SK-N-SH (cell line): ENCODE measurements around the gene MSRB1. TPM values are rescaled to one million over a fixed set of nuclear protein-coding genes. Genes with fewer than 3 reads are reported as not detected.

Source experiments
- CTCF ChIA-PET: fragments of 300-600, 350-600 bp; formaldehyde crosslinking; extraction: SDS; loops from one replicate; lab custom pipeline; 2021; lab: Yijun Ruan, JAX
- POLR2A ChIA-PET: fragments of 350-600 bp; sonication (Branson Sonifier 250); formaldehyde crosslinking; extraction: SDS; loops from one replicate; lab custom pipeline; 2020; ENCODE audit warnings: antibody characterized with exemption, inconsistent platforms; lab: Yijun Ruan, JAX
- DNase-seq: peaks from one replicate; pipeline ENCODE4 v3.0.0; 2012
- H2AFZ ChIP-seq: fragments of 200-600 bp; sonication (generic); 2 replicates; pipeline ENCODE4 v1.8.1; 2016; ENCODE audit warnings: antibody characterized with exemption, mild to moderate bottlenecking, low read depth
- H3F3A ChIP-seq: fragments of 200-600 bp; sonication (generic); replicated peaks from 2 replicates; pipeline ENCODE3; 2016; ENCODE audit warnings: antibody characterized with exemption, mild to moderate bottlenecking; ENCODE audit not compliant: insufficient read depth
- H3K27ac ChIP-seq, 2 experiments: fragments of 200-500 bp in 1 of 2; fragments of 200-600 bp in 1 of 2; sonication (Bioruptor generic) in 1 of 2; sonication (generic), shearing (Covaris generic) in 1 of 2; 2 replicates each; pipeline versions ENCODE4 v1.5.1 to v1.6.1; 2014 to 2016; ENCODE audit warnings: low read depth in 2 of 2, inconsistent platforms in 1 of 2, low read length in 1 of 2, mild to moderate bottlenecking in 1 of 2, mixed read lengths in 1 of 2
- H3K27me3 ChIP-seq: fragments of 200-600 bp; sonication (generic), shearing (Covaris generic); 2 replicates; pipeline ENCODE4 v1.6.1; 2016; ENCODE audit warnings: mixed run types; ENCODE audit not compliant: insufficient read depth
- H3K36me3 ChIP-seq, 2 experiments: fragments of 200-500 bp in 1 of 2; fragments of 200-600 bp in 1 of 2; sonication (Bioruptor generic) in 1 of 2; sonication (generic) in 1 of 2; replicated peaks in 1 of 2; 2 replicates each; pipeline versions ENCODE3 to v1.5.1; 2014 to 2016; ENCODE audit warnings: low read length in 1 of 2, mild to moderate bottlenecking in 1 of 2; ENCODE audit not compliant: insufficient read depth in 2 of 2, control insufficient read depth in 1 of 2
- H3K4me1 ChIP-seq, 2 experiments: fragments of 200-500 bp in 1 of 2; fragments of 200-600 bp in 1 of 2; sonication (Bioruptor generic) in 1 of 2; sonication (generic), shearing (Covaris generic) in 1 of 2; 2 replicates each; pipeline versions ENCODE4 v1.5.1 to v1.6.1; 2014 to 2016; ENCODE audit warnings: low read depth in 1 of 2, low read length in 1 of 2, mixed run types in 1 of 2; ENCODE audit not compliant: insufficient read depth in 2 of 2, control insufficient read depth in 1 of 2
- H3K4me2 ChIP-seq: fragments of 200-600 bp; sonication (generic), shearing (Covaris generic); 2 replicates; pipeline ENCODE4 v1.6.1; 2017; ENCODE audit warnings: mixed run types
- H3K4me3 ChIP-seq, 2 experiments: fragments of 200-500 bp in 1 of 2; fragments of 200-600 bp in 1 of 2; sonication (Bioruptor generic) in 1 of 2; sonication (generic), shearing (Covaris generic) in 1 of 2; 2 replicates each; pipeline versions ENCODE4 v1.5.1 to v1.8.1; 2014 to 2016; ENCODE audit warnings: low read depth in 2 of 2, inconsistent platforms in 1 of 2, low read length in 1 of 2, mild to moderate bottlenecking in 1 of 2, mixed read lengths in 1 of 2, moderate library complexity in 1 of 2
- H3K79me2 ChIP-seq: fragments of 200-600 bp; sonication (generic); 2 replicates; pipeline ENCODE4 v1.8.1; 2017; ENCODE audit warnings: mild to moderate bottlenecking; ENCODE audit not compliant: insufficient read depth
- H3K9ac ChIP-seq: fragments of 200-600 bp; sonication (generic); 2 replicates; pipeline ENCODE4 v1.6.1; 2017; ENCODE audit warnings: mixed run types
- H3K9me2 ChIP-seq: fragments of 200-600 bp; sonication (generic); 2 replicates; pipeline ENCODE4 v1.6.1; 2017; ENCODE audit warnings: mixed run types
- H3K9me3 ChIP-seq: fragments of 200-600 bp; sonication (generic); 2 replicates; pipeline ENCODE4 v1.6.1; 2017; ENCODE audit warnings: mixed run types, mild to moderate bottlenecking, moderate library complexity
- H4K20me1 ChIP-seq: fragments of 200-600 bp; sonication (generic); 2 replicates; pipeline ENCODE4 v1.6.1; 2017; ENCODE audit warnings: mild to moderate bottlenecking, mixed run types; ENCODE audit not compliant: insufficient read depth
- CTCF ChIP-seq: fragments of 200-600 bp; sonication (generic); IDR thresholded peaks from 2 replicates; pipeline ENCODE4 v1.6.1; 2017; ENCODE audit warnings: antibody characterized with exemption, mild to moderate bottlenecking, moderate library complexity
- EP300 ChIP-seq, 2 experiments: IDR thresholded peaks; 2 replicates each; pipeline versions ENCODE4 v1.4.0 to v1.6.1; 2012; ENCODE audit warnings: borderline replicate concordance in 1 of 2, low read depth in 1 of 2, low read length in 1 of 2
- FOSL2 ChIP-seq: IDR thresholded peaks from 2 replicates; pipeline ENCODE4 v1.4.0; 2012; ENCODE audit warnings: low read depth, mild to moderate bottlenecking, moderate library complexity, borderline replicate concordance
- FOXJ3 ChIP-seq: sonication (generic); formaldehyde crosslinking; IDR thresholded peaks from 2 replicates; pipeline ENCODE4 v1.5.1; 2020; ENCODE audit warnings: mild to moderate bottlenecking, missing genetic modification reagents
- FOXM1 ChIP-seq: IDR thresholded peaks from 2 replicates; pipeline ENCODE4 v1.4.0; 2012; ENCODE audit warnings: low read depth, mild to moderate bottlenecking
- GABPA ChIP-seq: IDR thresholded peaks from 2 replicates; pipeline ENCODE4 v1.4.0; 2012; ENCODE audit warnings: low read depth, mild to moderate bottlenecking
- JUND ChIP-seq: IDR thresholded peaks from 2 replicates; pipeline ENCODE4 v1.4.0; 2012
- MXI1 ChIP-seq: IDR thresholded peaks from 2 replicates; pipeline ENCODE4 v1.6.1; 2012; ENCODE audit warnings: mild to moderate bottlenecking, low read depth, low read length, improper control_type of control experiment
- NFIC ChIP-seq: IDR thresholded peaks from 2 replicates; pipeline ENCODE4 v1.4.0; 2012; ENCODE audit warnings: borderline replicate concordance
- POLR2AphosphoS5 ChIP-seq: IDR thresholded peaks from 2 replicates; pipeline ENCODE4 v1.6.1; 2012; ENCODE audit warnings: low read depth, low read length
- RCOR1 ChIP-seq: fragments of 150-350 bp; IDR thresholded peaks from 2 replicates; pipeline ENCODE4 v1.6.1; 2017; ENCODE audit warnings: antibody characterized with exemption, low read length
- RFX5 ChIP-seq: IDR thresholded peaks from 2 replicates; pipeline ENCODE4 v1.6.1; 2012; ENCODE audit warnings: mild to moderate bottlenecking, improper control_type of control experiment, low read length
- RXRA ChIP-seq: IDR thresholded peaks from 2 replicates; pipeline ENCODE4 v1.4.0; 2012; ENCODE audit warnings: low read depth, mild to moderate bottlenecking, borderline replicate concordance
- SIN3A ChIP-seq: IDR thresholded peaks from 2 replicates; pipeline ENCODE4 v1.6.1; 2012; ENCODE audit warnings: low read depth, mild to moderate bottlenecking, low read length, moderate library complexity, borderline replicate concordance
- TCF12 ChIP-seq: IDR thresholded peaks from 2 replicates; pipeline ENCODE4 v1.4.0; 2012
- USF1 ChIP-seq: IDR thresholded peaks from 2 replicates; pipeline ENCODE4 v1.4.0; 2012; ENCODE audit warnings: low read depth, borderline replicate concordance
- WGBS: methylation state at CpG from one replicate; pipeline ENCODE4 v1.1.6; 2017; ENCODE audit warnings: low lambda C conversion rate; 5-methylcytosine and 5-hydroxymethylcytosine counted together
- polyA plus RNA-seq, 3 experiments: library from polyadenylated mRNA; depleted of rRNA; stranded (reverse); fragments of >200 nt; gene quantifications; 2 replicates each; pipeline ENCODE4 v1.2.3, GENCODE V29; 2012
- TF ChIP-seq, protein P1 (sequence below): IDR thresholded peaks from 2 replicates; pipeline ENCODE4 v1.6.1; 2012; ENCODE audit warnings: mild to moderate bottlenecking, low read depth, low read length, moderate library complexity
- TF ChIP-seq, protein P2 (sequence below): IDR thresholded peaks from 2 replicates; pipeline ENCODE4 v1.4.0; 2012; ENCODE audit warnings: low read depth, borderline replicate concordance
- TF ChIP-seq, protein P3 (sequence below): fragments of 150-350 bp; IDR thresholded peaks from 2 replicates; pipeline ENCODE4 v1.6.1; 2016; ENCODE audit warnings: mild to moderate bottlenecking, low read depth, low read length
- TF ChIP-seq, protein P4 (sequence below): IDR thresholded peaks from 2 replicates; pipeline ENCODE4; 2012

The MSRB1 gene, protein sequence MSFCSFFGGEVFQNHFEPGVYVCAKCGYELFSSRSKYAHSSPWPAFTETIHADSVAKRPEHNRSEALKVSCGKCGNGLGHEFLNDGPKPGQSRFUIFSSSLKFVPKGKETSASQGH
- 30.1 and 31.4 TPM in 2 replicates for polyA plus RNA-seq (2012; rRNA removed)
- polyA plus RNA-seq (2012; cell fraction: cytosol; rRNA removed), result 17.1 and 26.6 TPM in 2 replicates
- 11.1 and 11.7 TPM in 2 replicates for polyA plus RNA-seq (2012; cell fraction: nucleus; rRNA removed)

DNA sequence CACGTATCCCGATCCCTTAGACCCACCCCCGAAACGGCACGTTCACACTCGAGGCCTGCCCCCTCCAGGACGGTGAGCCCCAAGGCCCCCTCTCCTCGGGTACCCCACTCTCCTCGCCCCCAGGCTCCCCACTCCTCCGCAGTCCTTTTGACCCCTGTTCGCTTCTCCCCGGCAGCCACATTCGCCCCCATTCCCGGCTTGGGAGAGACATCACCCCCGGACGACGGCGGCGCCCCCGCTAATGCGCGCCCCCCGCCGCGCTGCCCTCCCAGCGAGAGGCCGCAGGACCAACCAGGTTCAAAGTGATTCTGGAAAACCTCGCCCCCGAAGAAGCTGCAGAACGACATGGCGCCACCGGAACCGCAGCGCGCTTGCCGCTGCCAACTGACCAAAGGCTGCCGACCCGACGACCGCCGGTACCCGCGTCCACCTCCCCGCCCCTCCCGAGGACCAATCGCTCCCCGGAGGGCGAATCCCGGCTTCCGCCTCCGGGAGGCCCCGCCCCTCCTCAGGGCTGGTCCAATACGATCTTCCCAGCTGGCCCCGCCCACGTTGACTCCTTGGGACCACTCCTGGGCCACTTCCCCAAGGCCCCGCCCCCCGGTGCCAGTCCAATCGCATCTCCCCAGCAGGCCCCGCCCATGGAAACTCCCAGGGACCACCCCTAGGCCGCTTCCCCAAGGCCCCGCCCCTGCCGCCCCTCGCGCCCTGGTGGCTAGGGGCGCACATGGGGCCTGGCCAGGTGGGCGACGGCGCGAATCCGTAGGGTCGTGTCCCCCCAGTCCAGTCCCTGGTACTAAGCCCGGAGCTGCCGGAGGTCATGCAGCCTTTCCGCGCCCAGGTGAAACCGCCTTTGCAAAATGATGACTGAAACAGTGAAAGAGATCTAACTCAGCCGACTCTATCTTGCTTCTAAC, at the start of gene MSRB1:
TSS of gene MSRB1 (minus strand) at position 390 of the 917 bp plus-strand sequence. CDS start at position 347, 43 bp downstream.
- Histone ChIP-seq H3K4me3 (peak within 1 kb of the TSS; percentile 91 to 95), H3K27me3 (no peaks in the 10 kb centered on the region), H3K9ac (peak within 1 kb of the TSS; percentile 81), H3K9me3 (no peaks in the 10 kb centered on the region), H3K4me2 (peak within 1 kb of the TSS; percentile 99), H3F3A (no peaks in the 10 kb centered on the region), H3K4me1 (peaks cover 0 to 10% of the 10 kb centered on the region in 2 experiments; a peak in 2 of 4 replicates), H2AFZ (peak within 1 kb of the TSS; percentile 100), H4K20me1 (no peaks in the 10 kb centered on the region), H3K9me2 (no peaks in the 10 kb centered on the region), H3K36me3 (peaks cover 4 to 14% of the 10 kb centered on the region in 2 experiments), H3K27ac (peak within 1 kb of the TSS in 1 of 2 experiments; percentile 64; a peak in 1 of 4 replicates), H3K79me2 (no peaks in the 10 kb centered on the region)
- POLR2A ChIA-PET, result interaction anchor here (0.8 to 1.6 kb wide), 5 partner anchors 11 to 22 kb away, joined by 3 to 17 read pairs (median 5); partner anchors contain the start of genes RPL3L and RPS2
- WGBS, result 2% methylated on average over 36 of the region's 77 CpGs
- CTCF ChIA-PET, result interaction anchor here (0.6 to 3.4 kb wide), 5 partner anchors 10 to 132 kb away, joined by 3 to 16 read pairs (median 4); partner anchors contain the start of gene NDUFB10
- DNase-seq, result peak; percentile 100
- no peak for TF ChIP-seq RCOR1
- peak; percentile 87 for TF ChIP-seq POLR2AphosphoS5
- TF ChIP-seq GABPA, result peak; percentile 63
- no peak for TF ChIP-seq FOXM1
- TF ChIP-seq, protein P1, sequence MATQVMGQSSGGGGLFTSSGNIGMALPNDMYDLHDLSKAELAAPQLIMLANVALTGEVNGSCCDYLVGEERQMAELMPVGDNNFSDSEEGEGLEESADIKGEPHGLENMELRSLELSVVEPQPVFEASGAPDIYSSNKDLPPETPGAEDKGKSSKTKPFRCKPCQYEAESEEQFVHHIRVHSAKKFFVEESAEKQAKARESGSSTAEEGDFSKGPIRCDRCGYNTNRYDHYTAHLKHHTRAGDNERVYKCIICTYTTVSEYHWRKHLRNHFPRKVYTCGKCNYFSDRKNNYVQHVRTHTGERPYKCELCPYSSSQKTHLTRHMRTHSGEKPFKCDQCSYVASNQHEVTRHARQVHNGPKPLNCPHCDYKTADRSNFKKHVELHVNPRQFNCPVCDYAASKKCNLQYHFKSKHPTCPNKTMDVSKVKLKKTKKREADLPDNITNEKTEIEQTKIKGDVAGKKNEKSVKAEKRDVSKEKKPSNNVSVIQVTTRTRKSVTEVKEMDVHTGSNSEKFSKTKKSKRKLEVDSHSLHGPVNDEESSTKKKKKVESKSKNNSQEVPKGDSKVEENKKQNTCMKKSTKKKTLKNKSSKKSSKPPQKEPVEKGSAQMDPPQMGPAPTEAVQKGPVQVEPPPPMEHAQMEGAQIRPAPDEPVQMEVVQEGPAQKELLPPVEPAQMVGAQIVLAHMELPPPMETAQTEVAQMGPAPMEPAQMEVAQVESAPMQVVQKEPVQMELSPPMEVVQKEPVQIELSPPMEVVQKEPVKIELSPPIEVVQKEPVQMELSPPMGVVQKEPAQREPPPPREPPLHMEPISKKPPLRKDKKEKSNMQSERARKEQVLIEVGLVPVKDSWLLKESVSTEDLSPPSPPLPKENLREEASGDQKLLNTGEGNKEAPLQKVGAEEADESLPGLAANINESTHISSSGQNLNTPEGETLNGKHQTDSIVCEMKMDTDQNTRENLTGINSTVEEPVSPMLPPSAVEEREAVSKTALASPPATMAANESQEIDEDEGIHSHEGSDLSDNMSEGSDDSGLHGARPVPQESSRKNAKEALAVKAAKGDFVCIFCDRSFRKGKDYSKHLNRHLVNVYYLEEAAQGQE, result no peak
- TF ChIP-seq, protein P2, sequence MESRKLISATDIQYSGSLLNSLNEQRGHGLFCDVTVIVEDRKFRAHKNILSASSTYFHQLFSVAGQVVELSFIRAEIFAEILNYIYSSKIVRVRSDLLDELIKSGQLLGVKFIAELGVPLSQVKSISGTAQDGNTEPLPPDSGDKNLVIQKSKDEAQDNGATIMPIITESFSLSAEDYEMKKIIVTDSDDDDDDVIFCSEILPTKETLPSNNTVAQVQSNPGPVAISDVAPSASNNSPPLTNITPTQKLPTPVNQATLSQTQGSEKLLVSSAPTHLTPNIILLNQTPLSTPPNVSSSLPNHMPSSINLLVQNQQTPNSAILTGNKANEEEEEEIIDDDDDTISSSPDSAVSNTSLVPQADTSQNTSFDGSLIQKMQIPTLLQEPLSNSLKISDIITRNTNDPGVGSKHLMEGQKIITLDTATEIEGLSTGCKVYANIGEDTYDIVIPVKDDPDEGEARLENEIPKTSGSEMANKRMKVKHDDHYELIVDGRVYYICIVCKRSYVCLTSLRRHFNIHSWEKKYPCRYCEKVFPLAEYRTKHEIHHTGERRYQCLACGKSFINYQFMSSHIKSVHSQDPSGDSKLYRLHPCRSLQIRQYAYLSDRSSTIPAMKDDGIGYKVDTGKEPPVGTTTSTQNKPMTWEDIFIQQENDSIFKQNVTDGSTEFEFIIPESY, result no peak
- 0 out of 2 replicates have a peak, but pooled peaks have one; percentile 57 for TF ChIP-seq RFX5
- TF ChIP-seq RXRA, result no peak
- TF ChIP-seq, protein P3, sequence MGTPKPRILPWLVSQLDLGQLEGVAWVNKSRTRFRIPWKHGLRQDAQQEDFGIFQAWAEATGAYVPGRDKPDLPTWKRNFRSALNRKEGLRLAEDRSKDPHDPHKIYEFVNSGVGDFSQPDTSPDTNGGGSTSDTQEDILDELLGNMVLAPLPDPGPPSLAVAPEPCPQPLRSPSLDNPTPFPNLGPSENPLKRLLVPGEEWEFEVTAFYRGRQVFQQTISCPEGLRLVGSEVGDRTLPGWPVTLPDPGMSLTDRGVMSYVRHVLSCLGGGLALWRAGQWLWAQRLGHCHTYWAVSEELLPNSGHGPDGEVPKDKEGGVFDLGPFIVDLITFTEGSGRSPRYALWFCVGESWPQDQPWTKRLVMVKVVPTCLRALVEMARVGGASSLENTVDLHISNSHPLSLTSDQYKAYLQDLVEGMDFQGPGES, result no peak
- no peak for TF ChIP-seq FOSL2
- TF ChIP-seq USF1, result no peak
- peak; percentile 59 for TF ChIP-seq MXI1
- TF ChIP-seq, protein P4, sequence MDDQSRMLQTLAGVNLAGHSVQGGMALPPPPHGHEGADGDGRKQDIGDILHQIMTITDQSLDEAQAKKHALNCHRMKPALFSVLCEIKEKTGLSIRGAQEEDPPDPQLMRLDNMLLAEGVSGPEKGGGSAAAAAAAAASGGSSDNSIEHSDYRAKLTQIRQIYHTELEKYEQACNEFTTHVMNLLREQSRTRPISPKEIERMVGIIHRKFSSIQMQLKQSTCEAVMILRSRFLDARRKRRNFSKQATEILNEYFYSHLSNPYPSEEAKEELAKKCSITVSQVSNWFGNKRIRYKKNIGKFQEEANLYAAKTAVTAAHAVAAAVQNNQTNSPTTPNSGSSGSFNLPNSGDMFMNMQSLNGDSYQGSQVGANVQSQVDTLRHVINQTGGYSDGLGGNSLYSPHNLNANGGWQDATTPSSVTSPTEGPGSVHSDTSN, result no peak
- TF ChIP-seq NFIC, result no peak
- no peak for TF ChIP-seq JUND
- no peak for TF ChIP-seq EP300 (IDR thresholded peaks at IDR 0.05; ENCODE audit: borderline replicate concordance in 1 of 2, low read depth in 1 of 2, low read length in 1 of 2)
- TF ChIP-seq SIN3A, result no peak
- no peak for TF ChIP-seq TCF12
- 0 out of 2 replicates have a peak, but pooled peaks have one; percentile 15 for TF ChIP-seq CTCF
- TF ChIP-seq FOXJ3 (CRISPR knock-in tag), result no peak
